Ovary (tissue), 9 donors: ENCODE results near the gene SLC9A8. TPM values are rescaled to one million over a fixed set of nuclear protein-coding genes. Genes with fewer than 3 reads are reported as not detected.
A peak's percentile ranks its signal among the peaks of the same experiment; 100 is the strongest.
"Not testable (repeated sequence)": the region's sequence is repeated elsewhere in the genome, so short reads cannot be mapped to it uniquely, and the experiment has no call there.

Experiments
- DNase-seq, 5 donors: peaks; one replicate each; pipeline ENCODE4 v3.0.0-alpha.2; 2019 to 2020
- H3K27ac ChIP-seq, 2 donors: fragments of 200-600 bp; one replicate each; pipeline versions ENCODE4 v1.5.1 to v1.8.0; 2019 to 2022
- H3K27me3 ChIP-seq: fragments of 200-600 bp; one replicate; pipeline ENCODE4 v1.8.0; 2022
- H3K36me3 ChIP-seq: fragments of 200-600 bp; sonication (generic); one replicate; pipeline ENCODE4 v1.5.1; 2019
- H3K4me1 ChIP-seq: one replicate; pipeline ENCODE4 v1.8.1; 2013; ENCODE audit warnings: mild to moderate bottlenecking, moderate library complexity; ENCODE audit not compliant: insufficient read depth
- H3K4me3 ChIP-seq: fragments of 200-600 bp; sonication (generic); one replicate; pipeline ENCODE4 v1.5.1; 2017
- H3K9me3 ChIP-seq, 2 donors: fragments of 200-600 bp in 1 of 2; sonication (generic) in 1 of 2; one replicate each; pipeline versions ENCODE4 v1.5.1 to v1.8.1; 2013 to 2019; ENCODE audit warnings: mild to moderate bottlenecking in 1 of 2, moderate library complexity in 1 of 2
- EP300 ChIP-seq: sonication (generic); formaldehyde crosslinking; IDR thresholded peaks from one replicate; pipeline ENCODE4 v1.6.1; 2017; ENCODE audit warnings: antibody characterized with exemption
- POLR2A ChIP-seq: fragments of 450-650 bp; IDR thresholded peaks from one replicate; pipeline ENCODE4 v1.6.1; 2017; ENCODE audit warnings: antibody characterized with exemption, mild to moderate bottlenecking, moderate library complexity
- WGBS, 3 donors: extraction: QIAGEN DNeasy Blood & Tissue Kit in 1 of 3; methylation state at CpG; one replicate each; pipeline versions ENCODE4 v1.1.5 to v1.1.7; 2013 to 2017; 5-methylcytosine and 5-hydroxymethylcytosine counted together
- intact Hi-C, 4 donors: fragments of 100-400 bp; cut with DNase I; formaldehyde crosslinking; loops; one replicate each; pipeline versions ENCODE4 v1.11.0 to v1.15.1; 2022 to 2023
- polyA plus RNA-seq, 2 donors: library from polyadenylated mRNA; stranded (reverse); fragments of 200-250 nt in 1 of 2; fragments of 350-450 nt in 1 of 2; fragmentation: Illumina TruSeq in 1 of 2; extraction: RNeasy Lipid Tissue Mini Kit (QIAGEN cat#74804) in 1 of 2; gene quantifications; one replicate each; pipeline ENCODE4 v1.2.3, GENCODE V29; 2013 to 2014
- total RNA-seq, 7 donors: library from RNA; depleted of rRNA in 2 of 7; stranded (reverse); fragments of >200 nt in 2 of 7; fragmentation: NEBNext Ultra II Directional in 3 of 7; extraction: Animal tissue kit (Norgen Biotek cat#: 25700) in 3 of 7; gene quantifications; one replicate each; pipeline versions ENCODE4 v1.1.0 to v1.2.4, GENCODE V29; 2016 to 2023
- TF ChIP-seq, protein P1 (sequence below), 3 donors: fragments of 450-650 bp in 2 of 3; fragments of 200-600 bp in 1 of 3; IDR thresholded peaks; one replicate each; pipeline versions ENCODE4 v1.5.1 to v1.8.0; 2016 to 2022; ENCODE audit warnings: antibody characterized with exemption in 3 of 3, mild to moderate bottlenecking in 1 of 3
- donor health status: DM: no; HTN: no; CAD: no; lungs with moderate emphysema.
- donor health status: DM: no; HTN: no; CAD: no.
- donor health status: Bipolar disorder and iron deficiency.
- donor health status: DM: yes; HTN: yes; CAD: no.
- donor health status: DM: no; HTN: no; CAD: no.
- donor health status: DM: yes; HTN: yes; CAD: no.

The SLC9A8 gene
- total and polyA plus RNA-seq, 9 donors, result 3.9 to 11.4 (median 7.7) TPM

DNA sequence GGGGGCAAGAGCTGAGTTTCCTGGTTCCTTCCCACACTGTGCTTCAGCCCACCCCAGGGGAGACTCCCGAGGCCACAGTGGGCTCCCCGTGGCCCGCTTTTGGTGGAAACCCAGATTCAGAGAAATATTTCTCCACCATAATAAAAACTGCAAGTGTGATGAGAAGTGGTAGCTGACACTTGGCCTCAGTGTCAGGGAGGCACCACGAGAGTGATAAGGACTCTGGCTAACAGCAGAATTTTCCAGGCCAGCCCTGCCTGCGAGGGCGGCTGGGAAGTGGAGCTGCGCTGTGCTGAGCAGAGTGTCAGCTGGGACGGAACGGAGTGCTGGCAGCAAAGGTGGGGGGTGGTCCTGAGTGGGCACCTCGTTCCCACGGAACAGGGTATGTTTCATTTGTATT is 80.2 kb downstream of the SLC9A8 start:
- no peaks in the 10 kb centered on the region for H3K36me3 ChIP-seq
- DNase-seq, result no peak
- peak overlapping the region in 1 of 2 donors; percentile 41 for H3K27ac ChIP-seq
- H3K9me3 ChIP-seq, result no peaks in the 10 kb centered on the region
- peaks cover 24% of the 10 kb centered on the region for H3K4me1 ChIP-seq
- TF ChIP-seq, protein P1, sequence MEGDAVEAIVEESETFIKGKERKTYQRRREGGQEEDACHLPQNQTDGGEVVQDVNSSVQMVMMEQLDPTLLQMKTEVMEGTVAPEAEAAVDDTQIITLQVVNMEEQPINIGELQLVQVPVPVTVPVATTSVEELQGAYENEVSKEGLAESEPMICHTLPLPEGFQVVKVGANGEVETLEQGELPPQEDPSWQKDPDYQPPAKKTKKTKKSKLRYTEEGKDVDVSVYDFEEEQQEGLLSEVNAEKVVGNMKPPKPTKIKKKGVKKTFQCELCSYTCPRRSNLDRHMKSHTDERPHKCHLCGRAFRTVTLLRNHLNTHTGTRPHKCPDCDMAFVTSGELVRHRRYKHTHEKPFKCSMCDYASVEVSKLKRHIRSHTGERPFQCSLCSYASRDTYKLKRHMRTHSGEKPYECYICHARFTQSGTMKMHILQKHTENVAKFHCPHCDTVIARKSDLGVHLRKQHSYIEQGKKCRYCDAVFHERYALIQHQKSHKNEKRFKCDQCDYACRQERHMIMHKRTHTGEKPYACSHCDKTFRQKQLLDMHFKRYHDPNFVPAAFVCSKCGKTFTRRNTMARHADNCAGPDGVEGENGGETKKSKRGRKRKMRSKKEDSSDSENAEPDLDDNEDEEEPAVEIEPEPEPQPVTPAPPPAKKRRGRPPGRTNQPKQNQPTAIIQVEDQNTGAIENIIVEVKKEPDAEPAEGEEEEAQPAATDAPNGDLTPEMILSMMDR (IDR thresholded peaks at IDR 0.05), result no peak
- no peaks in the 10 kb centered on the region for H3K27me3 ChIP-seq
- intact Hi-C loops, result no loop called here
- 10 to 18% (median 15%) methylated on average over 11 of the region's 11 CpGs for WGBS, 3 donors
- no peak overlapping the region for H3K4me3 ChIP-seq

- WGBS, 3 donors, result 61 to 75% (median 68%) methylated on average over 12 of the region's 12 CpGs
- Histone ChIP-seq H3K4me3 (no peak overlapping the region), H3K4me1 (peaks cover 24% of the 10 kb centered on the region), H3K36me3 (no peaks in the 10 kb centered on the region), H3K27me3 (no peaks in the 10 kb centered on the region), H3K27ac (peak overlapping the region in 1 of 2 donors; percentile 41), H3K9me3 (no peaks in the 10 kb centered on the region)
- no peak for DNase-seq
- TF ChIP-seq EP300 (no peak), POLR2A (no peak)
- TF ChIP-seq, protein P1 (IDR thresholded peaks at IDR 0.05), result no peak
- intact Hi-C loops, result no loop called here
Measured at GRCh38 chr20:49893242-49894072, 80.8 kb downstream of the SLC9A8 start.

DNA sequence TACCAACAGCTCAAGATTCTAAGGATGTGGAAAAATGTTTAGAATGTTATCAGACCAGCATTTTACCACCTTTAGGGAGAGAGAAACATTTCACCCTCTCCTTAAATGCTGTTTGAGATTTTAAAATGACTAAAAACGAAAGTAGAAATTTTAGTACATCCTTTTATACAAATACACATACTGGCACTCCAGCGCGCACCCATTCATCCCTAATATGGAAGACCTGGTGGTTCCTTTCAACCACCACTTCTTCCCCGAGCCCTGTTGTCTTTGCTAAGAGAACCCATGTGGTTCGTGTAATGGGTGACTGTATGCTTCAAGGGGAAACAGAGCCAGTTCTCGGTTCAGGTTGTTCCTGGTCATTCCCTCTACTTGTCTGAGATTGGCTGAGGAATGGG is 81.4 kb downstream of the SLC9A8 start:
- intact Hi-C loops, result no loop called here
- no peak overlapping the region for H3K27ac ChIP-seq
- H3K4me1 ChIP-seq, result peaks cover 24% of the 10 kb centered on the region
- H3K36me3 ChIP-seq, result no peaks in the 10 kb centered on the region
- H3K27me3 ChIP-seq, result no peaks in the 10 kb centered on the region
- DNase-seq, result no peak
- TF ChIP-seq, protein P1 (IDR thresholded peaks at IDR 0.05), result no peak
- TF ChIP-seq POLR2A (no peak), EP300 (no peak)
- H3K4me3 ChIP-seq, result no peak overlapping the region
- 46 to 75% (median 54%) methylated on average over 6 of the region's 6 CpGs for WGBS, 3 donors
- no peaks in the 10 kb centered on the region for H3K9me3 ChIP-seq

DNA sequence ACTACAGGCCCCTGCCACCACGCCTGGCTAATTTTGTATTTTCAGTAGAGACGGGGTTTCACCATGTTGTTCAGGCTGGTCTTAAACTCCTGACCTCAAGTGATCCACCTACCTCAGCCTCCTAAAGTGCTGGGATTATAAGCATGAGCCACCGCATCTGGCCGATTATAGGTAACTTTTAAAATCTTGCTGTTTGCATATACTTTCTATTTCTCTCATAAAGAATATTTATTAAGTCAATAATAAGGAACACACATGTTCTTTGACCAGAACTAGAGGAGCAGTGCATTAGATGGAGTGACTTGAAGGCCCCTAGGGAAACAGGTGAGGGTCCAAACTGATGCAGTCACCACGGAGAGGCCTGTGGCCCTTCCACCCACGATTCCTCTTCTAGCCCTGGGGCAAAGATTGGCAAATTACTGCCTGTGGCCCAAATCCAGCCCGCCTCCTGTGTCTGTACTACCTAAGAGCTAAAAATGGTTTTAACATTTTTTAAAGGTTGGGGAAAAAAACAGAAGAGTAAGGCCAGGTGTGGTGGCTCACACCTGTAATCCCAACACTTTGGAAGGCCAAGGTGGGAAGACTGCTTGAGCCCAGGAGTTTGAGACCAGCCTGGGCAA is 83.0 kb downstream of the SLC9A8 start:
- DNase-seq, H3K4me3 ChIP-seq, H3K27ac ChIP-seq, intact Hi-C loops, H3K27me3 ChIP-seq, H3K9me3 ChIP-seq, H3K36me3 ChIP-seq: not testable (repeated sequence)
- WGBS, 3 donors, result 92 to 95% (median 94%) methylated on average over 7 of the region's 7 CpGs
- peaks cover 16% of the 10 kb centered on the region for H3K4me1 ChIP-seq

GRCh38 chr20:49896204-49896603 is 83.6 kb downstream of the SLC9A8 start:
- H3K4me1 ChIP-seq, result peaks cover 12% of the 10 kb centered on the region
- no peak overlapping the region for H3K27ac ChIP-seq
- no peaks in the 10 kb centered on the region for H3K27me3 ChIP-seq
- intact Hi-C loops, result no loop called here
- H3K9me3 ChIP-seq, result no peaks in the 10 kb centered on the region
- 85 to 89% (median 87%) methylated on average over 6 of the region's 6 CpGs for WGBS, 3 donors
- no peaks in the 10 kb centered on the region for H3K36me3 ChIP-seq
- no peak for DNase-seq
- no peak overlapping the region for H3K4me3 ChIP-seq
- no peak for TF ChIP-seq EP300
